HL-60 (cell line): ENCODE results near the gene NODAL.

Source experiments
- DNase-seq, 2 experiments: peaks; one replicate each; pipeline ENCODE4 v3.0.0-alpha.2; 2010 to 2020; ENCODE audit warnings: low read depth in 1 of 2, low spot score in 1 of 2
- H3K27ac ChIP-seq: fragments of 250-450 bp; sonication (Bioruptor Pico); replicated peaks from 2 replicates; pipeline ENCODE4 v1.5.1; 2020; ENCODE audit warnings: mild to moderate bottlenecking, moderate library complexity
- H3K27me3 ChIP-seq: fragments of 250-450 bp; sonication (Bioruptor Pico); 2 replicates; pipeline ENCODE4 v1.5.1; 2021; ENCODE audit warnings: mild to moderate bottlenecking, moderate library complexity; ENCODE audit not compliant: insufficient read depth, poor library complexity, severe bottlenecking
- H3K4me3 ChIP-seq: replicated peaks from 2 replicates; pipeline ENCODE4 v1.5.1; 2011; ENCODE audit warnings: mild to moderate bottlenecking, control low read depth, low read length; ENCODE audit not compliant: insufficient read depth
- CTCF ChIP-seq: IDR thresholded peaks from one replicate; pipeline ENCODE4 v1.5.1; 2011; ENCODE audit warnings: low read length, control low read depth, inconsistent platforms; ENCODE audit not compliant: insufficient read depth
- GABPA ChIP-seq: IDR thresholded peaks from 2 replicates; pipeline ENCODE4 v1.6.1; 2012; ENCODE audit warnings: low read depth
- POLR2AphosphoS5 ChIP-seq: IDR thresholded peaks from 2 replicates; pipeline ENCODE4 v1.6.1; 2012; ENCODE audit warnings: low read depth
- REST ChIP-seq: IDR thresholded peaks from 2 replicates; pipeline ENCODE4 v1.6.1; 2012; ENCODE audit warnings: low read depth; ENCODE audit not compliant: insufficient replicate concordance
- SPI1 ChIP-seq: IDR thresholded peaks from 2 replicates; pipeline ENCODE4 v1.6.1; 2012; ENCODE audit warnings: low read depth, mild to moderate bottlenecking, borderline replicate concordance

NODAL gene

GRCh38 chr10:70482982-70483760 is 41.7 kb upstream of the NODAL start:
- no peak for DNase-seq
- H3K27ac ChIP-seq, result no peak overlapping the region
- H3K27me3 ChIP-seq, result no peaks in the 10 kb centered on the region
- no peak overlapping the region for H3K4me3 ChIP-seq
- no peak for TF ChIP-seq CTCF
- no peak for TF ChIP-seq GABPA
- no peak for TF ChIP-seq SPI1
- no peak for TF ChIP-seq POLR2AphosphoS5
- no peak for TF ChIP-seq REST

- no peak overlapping the region for H3K4me3 ChIP-seq
- H3K27ac ChIP-seq, result no peak overlapping the region
- DNase-seq, result no peak
- H3K27me3 ChIP-seq, result no peaks in the 10 kb centered on the region
- TF ChIP-seq POLR2AphosphoS5 (no peak), GABPA (no peak), CTCF (no peak), SPI1 (no peak), REST (no peak)
Measured at GRCh38 chr10:70481831-70482530, 40.5 kb upstream of the NODAL start.

GRCh38 chr10:70481105-70481504 is 39.6 kb upstream of the NODAL start:
- no peak for DNase-seq
- no peak overlapping the region for H3K27ac ChIP-seq

More at GRCh38 chr10:70481105-70481504, 39.6 kb upstream of the NODAL start:
- no peak for TF ChIP-seq CTCF
- no peak for TF ChIP-seq REST
- TF ChIP-seq GABPA, result no peak
- TF ChIP-seq POLR2AphosphoS5, result no peak
- TF ChIP-seq SPI1, result no peak
- Histone ChIP-seq H3K27me3 (no peaks in the 10 kb centered on the region), H3K4me3 (no peak overlapping the region)
